GM23338 (cell line): ENCODE data around the gene CRB2. TPM values are rescaled to one million over a fixed set of nuclear protein-coding genes. Genes with fewer than 3 reads are reported as not detected.

Experiments used
- ATAC-seq: fragments of 200-7000 bp; cut with Tn5 transposase; 3 replicates; pipeline ENCODE4 v1.9.1; 2020
- DNase-seq: peaks from one replicate; pipeline ENCODE4 v3.0.0-alpha.2; 2015; ENCODE audit warnings: low spot score
- H2AFZ ChIP-seq: fragments of 200-600 bp; sonication (generic); 2 replicates; pipeline ENCODE4 v1.8.0; 2016; ENCODE audit warnings: antibody characterized with exemption, mild to moderate bottlenecking, moderate library complexity
- H3F3A ChIP-seq: fragments of 200-600 bp; sonication (generic); replicated peaks from 2 replicates; pipeline ENCODE4 v1.8.0; 2017; ENCODE audit warnings: antibody characterized with exemption, mixed run types, low read depth
- H3K27ac ChIP-seq: fragments of 200-600 bp; sonication (generic); 2 replicates; pipeline ENCODE4 v1.6.1; 2016; ENCODE audit warnings: low read depth
- H3K27me3 ChIP-seq: fragments of 200-600 bp; sonication (generic); 2 replicates; pipeline ENCODE4 v1.8.0; 2016; ENCODE audit warnings: mild to moderate bottlenecking, mixed run types, moderate library complexity; ENCODE audit not compliant: insufficient read depth
- H3K36me3 ChIP-seq: fragments of 200-600 bp; sonication (generic); 2 replicates; pipeline ENCODE4 v1.8.0; 2016; ENCODE audit warnings: mild to moderate bottlenecking; ENCODE audit not compliant: insufficient read depth
- H3K4me1 ChIP-seq: fragments of 200-600 bp; sonication (generic); 2 replicates; pipeline ENCODE4 v1.8.0; 2016; ENCODE audit warnings: mild to moderate bottlenecking, moderate library complexity; ENCODE audit not compliant: insufficient read depth
- H3K4me2 ChIP-seq: fragments of 200-600 bp; sonication (generic); 2 replicates; pipeline ENCODE4 v1.7.1; 2017; ENCODE audit warnings: mixed run types
- H3K4me3 ChIP-seq: fragments of 200-600 bp; sonication (generic); 2 replicates; pipeline ENCODE4 v1.6.1; 2016; ENCODE audit warnings: mixed run types
- H3K79me2 ChIP-seq: fragments of 200-600 bp; sonication (generic); replicated peaks from 2 replicates; pipeline ENCODE4 v1.8.0; 2017; ENCODE audit warnings: mild to moderate bottlenecking; ENCODE audit not compliant: insufficient read depth
- H3K9me2 ChIP-seq: fragments of 200-600 bp; sonication (generic); 2 replicates; pipeline ENCODE4 v1.8.0; 2017; ENCODE audit not compliant: insufficient read depth
- H4K20me1 ChIP-seq: fragments of 200-600 bp; sonication (generic); replicated peaks from 2 replicates; pipeline ENCODE4 v1.8.0; 2017; ENCODE audit warnings: mild to moderate bottlenecking; ENCODE audit not compliant: insufficient read depth
- H3K27ac Mint-ChIP-seq: 2 replicates; pipeline ENCODE4 v1.8.0; 2020; ENCODE audit warnings: inconsistent platforms, mild to moderate bottlenecking, moderate library complexity, mixed read lengths
- H3K27me3 Mint-ChIP-seq: 3 replicates; pipeline ENCODE4 v1.8.0; 2022; ENCODE audit warnings: low read depth, mild to moderate bottlenecking, moderate library complexity, mixed read lengths, inconsistent platforms; ENCODE audit not compliant: insufficient read depth, poor library complexity
- H3K36me3 Mint-ChIP-seq: 3 replicates; pipeline ENCODE4 v1.8.0; 2021; ENCODE audit warnings: low read depth, mild to moderate bottlenecking, inconsistent platforms, moderate library complexity, mixed read lengths
- H3K4me1 Mint-ChIP-seq: 3 replicates; pipeline ENCODE4 v1.8.0; 2020; ENCODE audit warnings: mild to moderate bottlenecking, inconsistent platforms, mixed read lengths
- H3K4me3 Mint-ChIP-seq: 3 replicates; pipeline ENCODE4 v1.8.0; 2021; ENCODE audit warnings: moderate library complexity, mild to moderate bottlenecking, inconsistent platforms, mixed read lengths
- H3K9me3 Mint-ChIP-seq: 3 replicates; pipeline ENCODE4 v1.8.0; 2020; ENCODE audit warnings: moderate library complexity, mild to moderate bottlenecking, inconsistent platforms, mixed read lengths
- CREB1 ChIP-seq: fragments of 250-450 bp; sonication (Bioruptor Pico); IDR thresholded peaks from 2 replicates; pipeline ENCODE4 v1.5.0; 2020; ENCODE audit warnings: low read depth, mild to moderate bottlenecking, moderate library complexity
- CTCF ChIP-seq, 2 experiments: fragments of 200-600 bp in 1 of 2; sonication (generic) in 1 of 2; conservative IDR thresholded peaks; 2 replicates each; pipeline versions ENCODE4 v1.5.1 to v1.6.1; 2016 to 2017; ENCODE audit warnings: antibody characterized with exemption in 2 of 2, low read depth in 2 of 2, mild to moderate bottlenecking in 2 of 2, moderate library complexity in 1 of 2
- ETS1 ChIP-seq: IDR thresholded peaks from 2 replicates; pipeline ENCODE4 v1.6.1; 2016; ENCODE audit warnings: antibody characterized with exemption
- EZH2phosphoT487 ChIP-seq: fragments of 200-600 bp; sonication (generic); IDR thresholded peaks from one replicate; pipeline ENCODE4 v1.8.1; 2018; ENCODE audit warnings: antibody characterized with exemption; ENCODE audit not compliant: unreplicated experiment
- NANOG ChIP-seq: IDR thresholded peaks from 2 replicates; pipeline ENCODE4 v1.6.1; 2016; ENCODE audit warnings: antibody characterized with exemption, borderline replicate concordance
- POLR2AphosphoS5 ChIP-seq: IDR thresholded peaks from 2 replicates; pipeline ENCODE4 v1.6.1; 2016; ENCODE audit warnings: antibody characterized with exemption, low read depth
- REST ChIP-seq: IDR thresholded peaks from one replicate; pipeline ENCODE4 v1.6.1; 2018; ENCODE audit warnings: antibody characterized with exemption; ENCODE audit not compliant: unreplicated experiment
- ZNF114 ChIP-seq: fragments of 250-450 bp; sonication (Bioruptor Pico); IDR thresholded peaks from 2 replicates; pipeline ENCODE4 v1.5.0; 2020; ENCODE audit warnings: mild to moderate bottlenecking, moderate library complexity
- ZNF331 ChIP-seq: fragments of 250-450 bp; sonication (Bioruptor Pico); IDR thresholded peaks from 2 replicates; pipeline ENCODE4 v1.5.0; 2020; ENCODE audit warnings: low read depth, mild to moderate bottlenecking, moderate library complexity
- ZNF462 ChIP-seq: fragments of 250-450 bp; sonication (Bioruptor Pico); IDR thresholded peaks from 2 replicates; pipeline ENCODE4 v1.5.0; 2020; ENCODE audit warnings: mild to moderate bottlenecking, moderate library complexity
- polyA plus RNA-seq: library from polyadenylated mRNA; unstranded; fragments of >200 nt; fragmentation: Nextera tagmentation; extraction: Ambion mirVana; gene quantifications from 2 replicates; pipeline ENCODE4 v1.2.1, GENCODE V29; 2016
- total RNA-seq: library from RNA; depleted of rRNA; stranded (reverse); fragments of >200 nt; shearing (Covaris generic); gene quantifications from 2 replicates; pipeline ENCODE4 v1.2.3, GENCODE V29; 2014

Gene CRB2
- total and polyA plus RNA-seq, 2 experiments from 2014 or later = 0.34 to 10.2 TPM

GRCh38 chr9:123391946-123392345 lies 35.9 kb downstream of the CRB2 start:
- Mint-ChIP-seq H3K4me1 (peaks cover 20% of the 10 kb centered on the region), H3K27ac (no peak overlapping the region), H3K9me3 (peaks cover 3% of the 10 kb centered on the region; the same call in 1 of the 3 replicates), H3K27me3 (peaks cover 17% of the 10 kb centered on the region), H3K4me3 (no peak overlapping the region), H3K36me3 (no peaks in the 10 kb centered on the region)
- Histone ChIP-seq H3K27ac (no peak overlapping the region), H3F3A (no peaks in the 10 kb centered on the region), H3K4me2 (no peak overlapping the region), H3K36me3 (no peaks in the 10 kb centered on the region), H4K20me1 (no peaks in the 10 kb centered on the region; the same call in none of the 2 replicates), H3K27me3 (no peaks in the 10 kb centered on the region), H3K4me3 (no peak overlapping the region), H3K79me2 (no peaks in the 10 kb centered on the region), H2AFZ (no peak overlapping the region), H3K9me2 (no peaks in the 10 kb centered on the region), H3K4me1 (no peaks in the 10 kb centered on the region; the same call in 1 of the 2 replicates)
- DNase-seq (no peak), ATAC-seq (no peak)
- no peak for TF ChIP-seq EZH2phosphoT487
- no peak for TF ChIP-seq ETS1
- no peak for TF ChIP-seq NANOG
- TF ChIP-seq REST = no peak

GRCh38 chr9:123392802-123393201 lies 36.8 kb downstream of the CRB2 start:
- Mint-ChIP-seq H3K27me3 (peaks cover 16% of the 10 kb centered on the region), H3K4me3 (no peak overlapping the region), H3K4me1 (peaks cover 20% of the 10 kb centered on the region), H3K27ac (no peak overlapping the region), H3K36me3 (no peaks in the 10 kb centered on the region), H3K9me3 (peaks cover 3% of the 10 kb centered on the region; the same call in 1 of the 3 replicates)
- Histone ChIP-seq H3K4me3 (no peak overlapping the region), H3K27me3 (no peaks in the 10 kb centered on the region), H3K79me2 (no peaks in the 10 kb centered on the region), H3F3A (no peaks in the 10 kb centered on the region), H4K20me1 (no peaks in the 10 kb centered on the region; the same call in none of the 2 replicates), H3K9me2 (no peaks in the 10 kb centered on the region), H3K36me3 (no peaks in the 10 kb centered on the region), H3K4me1 (no peaks in the 10 kb centered on the region), H3K4me2 (no peak overlapping the region), H2AFZ (no peak overlapping the region), H3K27ac (no peak overlapping the region)
- DNase-seq = no peak
- ATAC-seq = no peak
- TF ChIP-seq CTCF (conservative IDR thresholded peaks at IDR 0.05; ENCODE audit: low read depth in 2 of 2) (no peak), POLR2AphosphoS5 (no peak), ZNF331 (no peak), CREB1 (CRISPR knock-in tag) (no peak), ZNF114 (CRISPR knock-in tag) (no peak), ZNF462 (no peak)
